ENCODE data around the gene RGS8.

DNA sequence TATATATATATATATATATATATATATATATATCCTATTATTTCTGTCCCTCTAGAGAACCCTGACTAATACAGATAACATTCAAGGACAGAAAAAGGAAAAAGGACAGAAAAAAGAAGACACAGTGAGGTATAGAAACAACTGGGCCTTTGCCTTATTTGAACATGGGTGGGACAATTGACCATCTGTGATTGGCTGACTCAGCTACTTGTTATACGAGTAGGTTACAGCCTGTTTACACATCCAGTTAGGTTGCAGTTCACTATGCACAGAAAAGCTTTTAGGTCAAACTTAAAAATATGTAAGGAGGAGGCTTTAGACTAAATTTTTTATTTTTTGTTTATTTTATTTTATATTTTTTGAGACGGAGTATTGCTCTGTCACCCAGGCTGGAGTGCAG is 39.8 kb upstream of the RGS8 start:
- TF ChIP-seq POLR2A (IDR thresholded peaks at IDR 0.05) (no peak), EP300 (IDR thresholded peaks at IDR 0.05) (no peak), POLR2AphosphoS5 (IDR thresholded peaks at IDR 0.05) (no peak)
- TF ChIP-seq, protein P1, sequence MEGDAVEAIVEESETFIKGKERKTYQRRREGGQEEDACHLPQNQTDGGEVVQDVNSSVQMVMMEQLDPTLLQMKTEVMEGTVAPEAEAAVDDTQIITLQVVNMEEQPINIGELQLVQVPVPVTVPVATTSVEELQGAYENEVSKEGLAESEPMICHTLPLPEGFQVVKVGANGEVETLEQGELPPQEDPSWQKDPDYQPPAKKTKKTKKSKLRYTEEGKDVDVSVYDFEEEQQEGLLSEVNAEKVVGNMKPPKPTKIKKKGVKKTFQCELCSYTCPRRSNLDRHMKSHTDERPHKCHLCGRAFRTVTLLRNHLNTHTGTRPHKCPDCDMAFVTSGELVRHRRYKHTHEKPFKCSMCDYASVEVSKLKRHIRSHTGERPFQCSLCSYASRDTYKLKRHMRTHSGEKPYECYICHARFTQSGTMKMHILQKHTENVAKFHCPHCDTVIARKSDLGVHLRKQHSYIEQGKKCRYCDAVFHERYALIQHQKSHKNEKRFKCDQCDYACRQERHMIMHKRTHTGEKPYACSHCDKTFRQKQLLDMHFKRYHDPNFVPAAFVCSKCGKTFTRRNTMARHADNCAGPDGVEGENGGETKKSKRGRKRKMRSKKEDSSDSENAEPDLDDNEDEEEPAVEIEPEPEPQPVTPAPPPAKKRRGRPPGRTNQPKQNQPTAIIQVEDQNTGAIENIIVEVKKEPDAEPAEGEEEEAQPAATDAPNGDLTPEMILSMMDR (IDR thresholded peaks at IDR 0.05): no peak
